Keratinocyte (primary cell): ENCODE data around the gene IFT74.

ENCODE experiments used
- EZH2 ChIP-seq: IDR thresholded peaks from one replicate; pipeline ENCODE4 v1.6.1; 2012; ENCODE audit warnings: inconsistent platforms, mild to moderate bottlenecking, low read length, moderate library complexity
- TF ChIP-seq, protein P1 (sequence below), 3 experiments: IDR thresholded peaks in 1 of 3; conservative IDR thresholded peaks in 1 of 3; optimal IDR thresholded peaks in 1 of 3; 2 replicates in 2 of 3; 3 replicates in 1 of 3; pipeline versions ENCODE3 to v1.5.1; 2011; ENCODE audit warnings: low read length in 3 of 3, mild to moderate bottlenecking in 3 of 3, moderate library complexity in 2 of 3, control low read depth in 1 of 3, inconsistent platforms in 1 of 3; ENCODE audit not compliant: insufficient read depth in 2 of 3; ENCODE audit errors: extremely low read depth in 1 of 3

DNA sequence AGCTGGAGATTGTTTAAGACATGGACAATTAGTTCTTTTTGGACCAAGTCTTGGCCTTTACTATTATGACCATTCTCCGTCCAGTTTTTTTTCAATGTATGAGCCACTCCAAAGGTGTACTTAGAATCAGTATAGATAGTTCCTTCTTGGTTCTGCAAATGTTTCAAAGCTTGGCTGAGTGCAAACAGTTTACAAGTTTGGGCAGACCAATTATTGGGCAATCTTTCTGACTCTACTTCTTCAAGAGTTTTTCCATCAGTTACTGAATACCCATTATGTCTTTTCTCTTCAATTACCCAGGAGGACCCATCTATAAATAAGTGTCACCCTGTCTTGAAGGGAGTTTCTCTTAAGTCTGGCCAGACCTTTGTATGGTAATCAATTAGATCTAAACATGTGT lies 15.5 kb downstream of the IFT74 start:
- TF ChIP-seq, protein P1, sequence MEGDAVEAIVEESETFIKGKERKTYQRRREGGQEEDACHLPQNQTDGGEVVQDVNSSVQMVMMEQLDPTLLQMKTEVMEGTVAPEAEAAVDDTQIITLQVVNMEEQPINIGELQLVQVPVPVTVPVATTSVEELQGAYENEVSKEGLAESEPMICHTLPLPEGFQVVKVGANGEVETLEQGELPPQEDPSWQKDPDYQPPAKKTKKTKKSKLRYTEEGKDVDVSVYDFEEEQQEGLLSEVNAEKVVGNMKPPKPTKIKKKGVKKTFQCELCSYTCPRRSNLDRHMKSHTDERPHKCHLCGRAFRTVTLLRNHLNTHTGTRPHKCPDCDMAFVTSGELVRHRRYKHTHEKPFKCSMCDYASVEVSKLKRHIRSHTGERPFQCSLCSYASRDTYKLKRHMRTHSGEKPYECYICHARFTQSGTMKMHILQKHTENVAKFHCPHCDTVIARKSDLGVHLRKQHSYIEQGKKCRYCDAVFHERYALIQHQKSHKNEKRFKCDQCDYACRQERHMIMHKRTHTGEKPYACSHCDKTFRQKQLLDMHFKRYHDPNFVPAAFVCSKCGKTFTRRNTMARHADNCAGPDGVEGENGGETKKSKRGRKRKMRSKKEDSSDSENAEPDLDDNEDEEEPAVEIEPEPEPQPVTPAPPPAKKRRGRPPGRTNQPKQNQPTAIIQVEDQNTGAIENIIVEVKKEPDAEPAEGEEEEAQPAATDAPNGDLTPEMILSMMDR (optimal IDR thresholded peaks at IDR 0.05 in 1 of 3, IDR thresholded peaks at IDR 0.05 in 1 of 3, conservative IDR thresholded peaks at IDR 0.05 in 1 of 3; ENCODE audit: extremely low read depth in 1 of 3, insufficient read depth in 2 of 3, low read length in 3 of 3) = no peak
- no peak for TF ChIP-seq EZH2
